Psoas muscle (tissue), 8 donors: ENCODE results near the gene PTX4. TPM values are rescaled to one million over a fixed set of nuclear protein-coding genes. Genes with fewer than 3 reads are reported as not detected.

Experiments
- ATAC-seq, 4 donors: fragments of 200-7000 bp; cut with Tn5 transposase; one replicate each; pipeline ENCODE4 v1.9.1; 2020; ENCODE audit warnings: moderate library complexity in 3 of 4, mild to moderate bottlenecking in 2 of 4
- DNase-seq, 2 donors: peaks; one replicate each; pipeline ENCODE4 v3.0.0-alpha.2; 2020
- H3K27ac ChIP-seq: fragments of 200-600 bp; one replicate; pipeline ENCODE4 v1.8.0; 2022
- H3K27me3 ChIP-seq, 3 donors: fragments of 200-600 bp in 1 of 3; one replicate each; pipeline versions ENCODE4 v1.6.1 to v1.8.0; 2013 to 2022; ENCODE audit warnings: low read length in 2 of 3, mild to moderate bottlenecking in 2 of 3, moderate library complexity in 1 of 3; ENCODE audit not compliant: insufficient read depth in 3 of 3
- H3K36me3 ChIP-seq, 2 donors: fragments of 200-600 bp in 1 of 2; one replicate each; pipeline versions ENCODE4 v1.6.1 to v1.8.0; 2013 to 2022; ENCODE audit warnings: low read depth in 1 of 2, mild to moderate bottlenecking in 1 of 2, moderate library complexity in 1 of 2; ENCODE audit not compliant: insufficient read depth in 1 of 2
- H3K4me1 ChIP-seq: fragments of 200-600 bp; one replicate; pipeline ENCODE4 v1.8.0; 2022
- H3K4me3 ChIP-seq: fragments of 200-600 bp; one replicate; pipeline ENCODE4 v1.8.0; 2022; ENCODE audit warnings: mild to moderate bottlenecking
- H3K9me3 ChIP-seq: fragments of 200-600 bp; one replicate; pipeline ENCODE4 v1.8.0; 2022
- WGBS, 3 donors: extraction: QIAGEN DNeasy Blood & Tissue Kit; methylation state at CpG; one replicate each; pipeline versions ENCODE4 v1.1.6 to v1.1.7; 2013; 5-methylcytosine and 5-hydroxymethylcytosine counted together
- intact Hi-C, 2 donors: fragments of 100-400 bp; cut with DNase I; formaldehyde crosslinking; loops; one replicate each; pipeline versions ENCODE4 v1.11.0 to v1.14.2; 2022
- polyA plus RNA-seq, 3 donors: library from polyadenylated mRNA; stranded (reverse); fragments of 200-250 nt; gene quantifications; one replicate each; pipeline ENCODE4 v1.2.3, GENCODE V29; 2013
- total RNA-seq, 4 donors: library from RNA; stranded (reverse); fragmentation: NEBNext Ultra II Directional in 2 of 4; extraction: Animal tissue kit (Norgen Biotek cat#: 25700) in 2 of 4; gene quantifications; one replicate each; pipeline versions ENCODE4 v1.2.1 to v1.2.4, GENCODE V29; 2021 to 2023
- TF ChIP-seq, protein P1 (sequence below): fragments of 200-600 bp; IDR thresholded peaks from one replicate; pipeline ENCODE4 v1.8.0; 2022; ENCODE audit warnings: antibody characterized with exemption
- donor health status: healthy with polysubstance abuse.
- donor health status: DM: no; HTN: no; CAD: no; lungs with moderate emphysema.
- donor health status: Bipolar disorder and iron deficiency.
- donor health status: healthy.
- donor health status: DM: yes; HTN: yes; CAD: no.
- donor health status: DM: no; HTN: no; CAD: no.
- donor health status: DM: no; HTN: no; CAD: no.
- donor health status: DM: yes; HTN: yes; CAD: no.

Gene PTX4
- total and polyA plus RNA-seq, 7 donors: 0.04 to 0.26 (median 0.23) TPM; not detected in 4

DNA sequence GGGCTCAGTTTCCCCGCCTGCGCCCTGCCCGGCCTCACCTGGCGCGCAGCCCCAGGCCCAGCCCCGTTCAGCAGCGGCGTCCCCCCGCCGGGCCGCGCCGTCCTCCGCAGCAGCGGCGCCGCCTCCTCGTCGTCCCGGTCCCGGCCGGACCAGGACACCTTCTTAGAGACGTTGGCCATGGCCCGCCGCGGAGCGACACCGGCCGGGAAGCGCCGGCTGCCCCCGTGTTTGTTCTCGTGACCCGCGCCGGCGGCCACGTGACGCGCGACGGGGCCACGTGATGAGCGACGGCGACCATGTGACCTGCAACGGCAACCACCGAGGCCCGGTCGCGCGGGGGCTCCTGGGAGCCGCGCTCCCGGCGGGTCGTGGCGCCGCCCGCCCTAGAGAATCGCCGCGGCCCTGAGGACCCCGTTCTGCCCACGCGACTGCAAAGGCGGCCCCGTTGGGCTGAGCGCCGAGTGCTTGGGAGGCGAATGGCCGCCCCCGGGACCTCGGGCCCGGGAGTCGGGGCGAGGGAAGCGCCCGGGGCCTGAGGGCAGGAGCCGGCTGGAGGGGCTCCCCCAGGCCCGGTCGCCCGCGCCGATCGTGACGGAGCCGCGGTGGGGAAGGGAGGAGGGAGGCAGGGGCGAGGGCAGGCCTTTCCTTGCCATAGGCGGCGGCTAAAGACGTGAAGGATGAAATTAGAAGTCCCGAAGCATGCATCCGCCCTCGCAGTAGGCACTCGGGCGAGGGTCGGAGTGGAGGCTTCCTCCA lies 13.8 kb downstream of the PTX4 start, which contains the start of gene CLCN7:
TSS of gene CLCN7 (minus strand) at position 233 of the 756 bp plus-strand sequence. CDS start at position 179, 54 bp downstream.
- H3K27me3 ChIP-seq: no peaks in the 10 kb centered on the region
- DNase-seq (peak; percentile 94 to 96), ATAC-seq (peak; percentile 95 to 99 (median 98))
- TF ChIP-seq, protein P1, sequence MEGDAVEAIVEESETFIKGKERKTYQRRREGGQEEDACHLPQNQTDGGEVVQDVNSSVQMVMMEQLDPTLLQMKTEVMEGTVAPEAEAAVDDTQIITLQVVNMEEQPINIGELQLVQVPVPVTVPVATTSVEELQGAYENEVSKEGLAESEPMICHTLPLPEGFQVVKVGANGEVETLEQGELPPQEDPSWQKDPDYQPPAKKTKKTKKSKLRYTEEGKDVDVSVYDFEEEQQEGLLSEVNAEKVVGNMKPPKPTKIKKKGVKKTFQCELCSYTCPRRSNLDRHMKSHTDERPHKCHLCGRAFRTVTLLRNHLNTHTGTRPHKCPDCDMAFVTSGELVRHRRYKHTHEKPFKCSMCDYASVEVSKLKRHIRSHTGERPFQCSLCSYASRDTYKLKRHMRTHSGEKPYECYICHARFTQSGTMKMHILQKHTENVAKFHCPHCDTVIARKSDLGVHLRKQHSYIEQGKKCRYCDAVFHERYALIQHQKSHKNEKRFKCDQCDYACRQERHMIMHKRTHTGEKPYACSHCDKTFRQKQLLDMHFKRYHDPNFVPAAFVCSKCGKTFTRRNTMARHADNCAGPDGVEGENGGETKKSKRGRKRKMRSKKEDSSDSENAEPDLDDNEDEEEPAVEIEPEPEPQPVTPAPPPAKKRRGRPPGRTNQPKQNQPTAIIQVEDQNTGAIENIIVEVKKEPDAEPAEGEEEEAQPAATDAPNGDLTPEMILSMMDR: no peak
- intact Hi-C loops: loop anchor here in 1 of 2 donors (2.0 to 10.0 kb wide), 2 partner anchors 16 to 50 kb away; partner anchors contain the start of gene UQCC4
- H3K9me3 ChIP-seq: no peaks in the 10 kb centered on the region
- peak within 1 kb of the TSS; percentile 96 for H3K27ac ChIP-seq
- H3K4me3 ChIP-seq: peak within 1 kb of the TSS; percentile 91
- H3K4me1 ChIP-seq: peaks cover 17% of the 10 kb centered on the region
- no peaks in the 10 kb centered on the region for H3K36me3 ChIP-seq
- WGBS, 3 donors: 0% methylated on average over 90 to 99 of the region's 99 CpGs

DNA sequence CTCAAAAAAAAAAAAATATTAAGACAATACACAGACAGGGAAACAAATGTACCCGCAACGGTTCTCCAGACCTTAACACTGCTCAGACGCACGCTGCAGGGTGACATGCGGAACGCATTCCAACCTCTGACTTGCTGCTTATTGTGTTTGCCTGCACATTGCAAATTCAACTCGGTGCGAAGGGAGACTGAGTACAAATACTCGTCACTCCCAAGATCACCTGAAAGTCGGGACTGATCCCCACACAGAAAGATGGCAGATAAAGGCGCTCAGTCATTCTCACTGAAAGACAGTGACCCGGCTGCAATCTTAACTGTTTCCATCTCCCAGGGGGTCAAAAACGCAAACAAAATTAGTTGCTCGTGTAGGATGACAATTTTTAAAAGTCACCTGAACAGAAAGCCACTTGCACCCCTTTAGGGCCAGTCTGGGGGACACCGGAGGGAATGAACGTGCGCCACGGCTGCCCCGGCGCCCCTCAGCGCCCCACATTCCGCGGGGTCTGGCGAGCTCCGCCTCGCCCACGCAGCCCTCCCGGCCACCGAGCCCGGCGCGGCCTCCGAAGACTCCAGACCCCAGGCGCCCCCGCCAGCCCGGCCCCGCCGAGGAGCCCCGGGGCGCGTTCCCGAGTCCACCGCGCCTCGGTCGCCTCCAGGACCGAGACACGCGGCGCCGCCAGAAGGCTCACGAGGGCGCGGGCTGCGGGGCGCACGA lies 14.5 kb downstream of the PTX4 start:
- ATAC-seq: no peak
- TF ChIP-seq, protein P1: no peak
- H3K27ac ChIP-seq: peak overlapping the region; percentile 96
- no peaks in the 10 kb centered on the region for H3K9me3 ChIP-seq
- no peaks in the 10 kb centered on the region for H3K27me3 ChIP-seq
- WGBS, 3 donors: 9 to 11% (median 9%) methylated on average over 41 to 57 of the region's 57 CpGs
- intact Hi-C loops: loop anchor here in 1 of 2 donors (2.0 to 10.0 kb wide), 2 partner anchors 17 to 49 kb away; partner anchors contain the start of gene UQCC4
- peak overlapping the region; percentile 91 for H3K4me3 ChIP-seq
- no peaks in the 10 kb centered on the region for H3K36me3 ChIP-seq
- peaks cover 17% of the 10 kb centered on the region for H3K4me1 ChIP-seq
- DNase-seq: no peak

DNA sequence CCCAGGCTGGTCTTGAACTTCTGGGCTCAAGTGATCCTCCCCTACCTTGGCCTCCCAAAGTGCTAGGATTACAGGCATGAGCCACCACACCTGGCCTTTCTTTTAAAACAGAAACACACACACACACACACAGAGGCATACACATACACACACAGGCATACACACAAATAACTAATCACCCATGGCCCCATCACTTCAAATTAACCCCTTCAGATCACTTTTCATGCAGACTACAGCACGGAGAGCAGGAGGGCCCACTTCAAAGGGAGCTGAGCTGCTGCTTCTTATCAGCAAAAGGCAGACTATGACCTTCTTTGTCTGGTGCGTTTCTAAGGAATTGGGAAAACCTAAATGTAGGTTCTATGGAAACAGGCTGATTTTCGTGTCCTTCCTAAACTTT lies 15.8 kb downstream of the PTX4 start:
- ATAC-seq: no peak
- Histone ChIP-seq H3K27ac (no peak overlapping the region), H3K4me3 (no peak overlapping the region), H3K4me1 (peaks cover 17% of the 10 kb centered on the region), H3K27me3 (no peaks in the 10 kb centered on the region), H3K9me3 (no peaks in the 10 kb centered on the region), H3K36me3 (no peaks in the 10 kb centered on the region)
- no peak for DNase-seq
- intact Hi-C loops: loop anchor here in 1 of 2 donors (10.0 kb wide), 1 partner anchor 48 kb away; the partner anchor contains the start of gene UQCC4
- WGBS, 3 donors: 70 to 78% (median 72%) methylated on average over 3 of the region's 3 CpGs
- TF ChIP-seq, protein P1: no peak

- intact Hi-C loops: loop anchor here in 1 of 2 donors (10.0 kb wide), 1 partner anchor 47 kb away; the partner anchor contains the start of gene UQCC4
- Histone ChIP-seq H3K36me3 (no peaks in the 10 kb centered on the region), H3K4me3 (no peak overlapping the region), H3K9me3 (no peaks in the 10 kb centered on the region), H3K27me3 (no peaks in the 10 kb centered on the region), H3K4me1 (peaks cover 21% of the 10 kb centered on the region), H3K27ac (no peak overlapping the region)
- ATAC-seq (no peak), DNase-seq (no peak)
- TF ChIP-seq, protein P1: no peak
- 78 to 85% (median 80%) methylated on average over 25 to 26 of the region's 26 CpGs for WGBS, 3 donors
Observed at GRCh38 chr16:1471569-1472194, 17.1 kb downstream of the PTX4 start.
